HG03039 (cell line): ENCODE data around the gene GPX6.
"Not testable (repeated sequence)": the region's sequence is repeated elsewhere in the genome, so short reads cannot be mapped to it uniquely, and the experiment has no call there.

ENCODE experiments used
- ATAC-seq: cut with Tn5 transposase; IDR thresholded peaks from one replicate; pipeline ENCODE4 v1.9.1; 2021; ENCODE audit warnings: mild to moderate bottlenecking, moderate library complexity; ENCODE audit not compliant: unreplicated experiment

Gene GPX6

GRCh38 chr6:28486533-28486932 lies 29.1 kb downstream of the GPX6 start:
- no peak for ATAC-seq

GRCh38 chr6:28485482-28485881 lies 30.1 kb downstream of the GPX6 start:
- ATAC-seq, result no peak

GRCh38 chr6:28480253-28480932 lies 35.2 kb downstream of the GPX6 start:
- no peak for ATAC-seq

GRCh38 chr6:28478518-28478917 lies 37.1 kb downstream of the GPX6 start:
- no peak for ATAC-seq

DNA sequence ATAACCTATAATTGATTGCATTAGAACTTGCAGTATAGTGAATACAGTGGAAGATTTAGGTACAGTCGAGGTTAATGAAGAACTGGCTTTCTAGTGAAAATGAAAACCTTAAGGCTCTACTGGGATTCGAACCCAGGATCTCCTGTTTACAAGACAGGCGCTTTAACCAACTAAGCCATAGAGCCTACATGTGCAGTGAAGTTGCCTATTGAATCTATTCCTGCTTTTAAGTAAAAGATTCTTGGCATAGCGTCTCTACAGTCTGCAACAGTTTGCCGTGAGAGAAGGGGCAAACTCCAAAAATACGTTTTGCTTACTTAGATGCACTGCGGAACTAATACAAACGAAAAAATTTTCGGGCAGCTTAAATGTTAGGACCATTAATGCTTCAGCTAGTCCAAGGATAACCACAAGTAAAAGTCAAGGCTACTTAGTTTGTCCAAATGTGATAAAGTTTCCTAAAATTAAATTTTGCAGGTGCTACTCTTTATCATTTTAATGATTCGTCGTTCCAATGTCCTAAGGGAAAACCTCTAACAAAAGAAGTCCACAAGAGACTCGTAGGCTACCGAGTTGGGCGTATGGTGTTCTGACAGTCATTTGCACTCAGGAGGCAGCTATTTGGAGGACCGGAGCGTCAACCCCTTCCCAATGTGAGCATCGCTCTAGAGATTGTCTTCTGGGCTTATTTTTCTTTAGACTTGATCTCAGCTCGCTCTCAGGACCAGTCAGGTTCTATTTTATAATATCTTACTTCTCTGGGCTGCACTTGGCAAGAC lies 41.0 kb downstream of the GPX6 start:
- no peak for ATAC-seq

- ATAC-seq, result not testable (repeated sequence)
Measured at GRCh38 chr6:28469153-28469745, 46.3 kb downstream of the GPX6 start.

GRCh38 chr6:28468056-28468455 lies 47.5 kb downstream of the GPX6 start:
- ATAC-seq, result no peak

GRCh38 chr6:28462401-28462800 lies 53.2 kb downstream of the GPX6 start:
- no peak for ATAC-seq

GRCh38 chr6:28458568-28458967 lies 57.0 kb downstream of the GPX6 start:
- no peak for ATAC-seq
